ENCODE measurements around the gene GABRD.

DNA sequence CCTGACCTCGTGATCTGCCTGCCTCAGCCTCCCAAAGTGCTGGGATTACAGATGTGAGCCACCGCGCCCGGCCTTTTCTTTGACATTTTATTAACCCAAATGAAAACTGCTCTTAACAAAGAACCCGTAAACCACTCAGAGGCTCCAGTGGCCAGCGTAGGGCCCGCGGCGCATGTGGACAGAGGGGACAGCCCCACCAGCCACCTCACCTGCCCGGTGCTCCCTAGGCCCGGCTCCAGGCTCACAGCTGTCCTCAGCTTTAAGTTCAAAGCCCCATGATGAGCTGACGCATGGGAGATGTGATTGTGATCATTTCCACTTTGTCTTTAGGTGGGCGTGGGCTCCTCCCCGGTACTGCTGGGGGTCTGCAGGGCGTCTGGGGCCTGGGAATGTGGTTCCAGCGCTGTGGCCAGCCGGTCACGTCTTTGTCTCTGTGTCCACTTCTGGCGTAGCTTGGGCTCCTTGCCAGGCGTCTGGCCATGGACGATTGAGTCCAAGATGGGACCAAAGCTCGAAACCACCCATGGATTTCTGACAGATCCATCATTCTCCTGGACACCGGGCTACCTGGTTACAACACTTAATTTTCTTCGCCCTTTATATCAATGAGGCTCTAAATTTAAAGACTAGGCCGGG is 37.9 kb downstream of the GABRD start:
- no peak for TF ChIP-seq POLR2A (IDR thresholded peaks at IDR 0.05)
- TF ChIP-seq, protein P1, sequence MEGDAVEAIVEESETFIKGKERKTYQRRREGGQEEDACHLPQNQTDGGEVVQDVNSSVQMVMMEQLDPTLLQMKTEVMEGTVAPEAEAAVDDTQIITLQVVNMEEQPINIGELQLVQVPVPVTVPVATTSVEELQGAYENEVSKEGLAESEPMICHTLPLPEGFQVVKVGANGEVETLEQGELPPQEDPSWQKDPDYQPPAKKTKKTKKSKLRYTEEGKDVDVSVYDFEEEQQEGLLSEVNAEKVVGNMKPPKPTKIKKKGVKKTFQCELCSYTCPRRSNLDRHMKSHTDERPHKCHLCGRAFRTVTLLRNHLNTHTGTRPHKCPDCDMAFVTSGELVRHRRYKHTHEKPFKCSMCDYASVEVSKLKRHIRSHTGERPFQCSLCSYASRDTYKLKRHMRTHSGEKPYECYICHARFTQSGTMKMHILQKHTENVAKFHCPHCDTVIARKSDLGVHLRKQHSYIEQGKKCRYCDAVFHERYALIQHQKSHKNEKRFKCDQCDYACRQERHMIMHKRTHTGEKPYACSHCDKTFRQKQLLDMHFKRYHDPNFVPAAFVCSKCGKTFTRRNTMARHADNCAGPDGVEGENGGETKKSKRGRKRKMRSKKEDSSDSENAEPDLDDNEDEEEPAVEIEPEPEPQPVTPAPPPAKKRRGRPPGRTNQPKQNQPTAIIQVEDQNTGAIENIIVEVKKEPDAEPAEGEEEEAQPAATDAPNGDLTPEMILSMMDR (IDR thresholded peaks at IDR 0.05), result no peak

Data from body of pancreas (tissue), 4 donors.